ENCODE results near the gene PTPRN2.

- no peak for TF ChIP-seq CTCF (conservative IDR thresholded peaks at IDR 0.05)
- no peak for TF ChIP-seq EZH2 (IDR thresholded peaks at IDR 0.05; ENCODE audit: low read depth)
Measured at GRCh38 chr7:158245724-158246041, 341.9 kb downstream of the PTPRN2 start.

Measured in PC-9 (cell line).